Smooth muscle cell (in vitro differentiated cells): ENCODE data around the gene SPATA31C2. TPM values are rescaled to one million over a fixed set of nuclear protein-coding genes. Genes with fewer than 3 reads are reported as not detected.

Experiments used
- DNase-seq: peaks from one replicate; lab custom pipeline; 2025; ENCODE audit not compliant: unreplicated experiment; lab: John Stamatoyannopoulos, UW
- H2AFZ ChIP-seq: fragments of 200-600 bp; sonication (generic); 2 replicates; pipeline ENCODE4 v1.6.0; 2016; ENCODE audit warnings: antibody characterized with exemption, low read depth, mild to moderate bottlenecking
- H3F3A ChIP-seq: fragments of 200-600 bp; sonication (generic); 2 replicates; pipeline ENCODE4 v1.6.0; 2017; ENCODE audit warnings: antibody characterized with exemption, low read depth
- H3K27ac ChIP-seq: fragments of 200-600 bp; sonication (generic); 2 replicates; pipeline ENCODE4 v1.5.1; 2016; ENCODE audit warnings: low read depth, mild to moderate bottlenecking
- H3K27me3 ChIP-seq: fragments of 200-600 bp; sonication (generic); 2 replicates; pipeline ENCODE4 v1.6.1; 2016; ENCODE audit warnings: low read depth, mild to moderate bottlenecking
- H3K36me3 ChIP-seq: fragments of 200-600 bp; sonication (generic); 2 replicates; pipeline ENCODE4 v1.5.1; 2016; ENCODE audit warnings: low read depth
- H3K4me1 ChIP-seq: fragments of 200-600 bp; sonication (generic); 2 replicates; pipeline ENCODE4 v1.5.1; 2016; ENCODE audit warnings: low read depth
- H3K4me2 ChIP-seq: fragments of 200-600 bp; sonication (generic); 2 replicates; pipeline ENCODE4 v1.6.0; 2016; ENCODE audit warnings: mild to moderate bottlenecking
- H3K4me3 ChIP-seq: fragments of 200-600 bp; sonication (generic); 2 replicates; pipeline ENCODE4 v1.5.1; 2016; ENCODE audit warnings: mild to moderate bottlenecking
- H3K79me2 ChIP-seq: fragments of 200-600 bp; sonication (generic); 2 replicates; pipeline ENCODE4 v1.6.0; 2016; ENCODE audit warnings: low read depth, mild to moderate bottlenecking
- H3K9ac ChIP-seq: fragments of 200-600 bp; sonication (generic); 2 replicates; pipeline ENCODE4 v1.6.0; 2016; ENCODE audit warnings: low read depth
- H3K9me3 ChIP-seq: fragments of 200-600 bp; sonication (generic); replicated peaks from 2 replicates; pipeline ENCODE4 v1.5.1; 2016; ENCODE audit warnings: low read depth
- H4K20me1 ChIP-seq: fragments of 200-600 bp; sonication (generic); 2 replicates; pipeline ENCODE4 v1.6.0; 2016; ENCODE audit warnings: low read depth
- WGBS: methylation state at CpG from one replicate; pipeline ENCODE4 v1.1.7; 2016; ENCODE audit warnings: low lambda C conversion rate; 5-methylcytosine and 5-hydroxymethylcytosine counted together
- polyA plus RNA-seq: library from polyadenylated mRNA; unstranded; fragments of >200 nt; fragmentation: Nextera tagmentation; extraction: Ambion mirVana; gene quantifications from 2 replicates; pipeline ENCODE4 v1.2.1, GENCODE V29; 2016
- total RNA-seq: library from RNA; depleted of rRNA; stranded (reverse); fragments of >200 nt; gene quantifications from 2 replicates; pipeline ENCODE4 v1.2.3, GENCODE V29; 2014
- TF ChIP-seq, protein P1 (sequence below): fragments of 200-600 bp; sonication (generic); IDR thresholded peaks from 2 replicates; pipeline ENCODE4 v1.5.1; 2017; ENCODE audit warnings: borderline replicate concordance, mild to moderate bottlenecking, antibody characterized with exemption; ENCODE audit not compliant: insufficient read depth, poor library complexity, severe bottlenecking

SPATA31C2 gene
- total and polyA plus RNA-seq, 2 experiments from 2014 or later: 1.2 TPM; not detected in 1

DNA sequence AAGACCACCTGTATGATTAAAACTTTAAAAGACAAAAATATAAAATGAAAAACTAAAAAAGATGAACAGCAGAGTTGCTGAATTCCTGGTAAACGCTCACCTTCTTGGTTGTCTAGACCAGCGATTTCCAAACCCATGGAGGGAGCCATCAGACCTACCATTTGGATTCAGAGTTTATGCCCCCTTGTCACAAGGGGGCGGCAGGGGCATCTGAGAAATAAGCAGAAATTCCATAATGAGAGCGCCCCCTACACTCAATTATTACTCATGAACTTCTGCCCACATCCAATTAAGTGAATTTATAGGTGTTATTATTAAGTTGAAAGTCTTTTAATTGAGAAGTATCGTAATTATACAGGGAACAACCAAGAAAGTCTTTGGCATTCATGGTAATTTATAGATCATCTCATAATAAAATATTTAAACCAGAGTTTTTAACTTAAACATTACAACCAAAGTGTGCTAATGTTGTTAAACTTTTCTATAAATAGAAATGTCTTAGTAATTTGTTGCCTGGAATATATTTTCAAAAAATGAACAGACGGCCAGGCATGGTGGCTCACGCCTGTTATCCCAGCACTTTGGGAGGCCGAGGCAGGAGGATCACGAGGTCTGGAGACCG, 35.2 kb upstream of the SPATA31C2 start:
- TF ChIP-seq, protein P1, sequence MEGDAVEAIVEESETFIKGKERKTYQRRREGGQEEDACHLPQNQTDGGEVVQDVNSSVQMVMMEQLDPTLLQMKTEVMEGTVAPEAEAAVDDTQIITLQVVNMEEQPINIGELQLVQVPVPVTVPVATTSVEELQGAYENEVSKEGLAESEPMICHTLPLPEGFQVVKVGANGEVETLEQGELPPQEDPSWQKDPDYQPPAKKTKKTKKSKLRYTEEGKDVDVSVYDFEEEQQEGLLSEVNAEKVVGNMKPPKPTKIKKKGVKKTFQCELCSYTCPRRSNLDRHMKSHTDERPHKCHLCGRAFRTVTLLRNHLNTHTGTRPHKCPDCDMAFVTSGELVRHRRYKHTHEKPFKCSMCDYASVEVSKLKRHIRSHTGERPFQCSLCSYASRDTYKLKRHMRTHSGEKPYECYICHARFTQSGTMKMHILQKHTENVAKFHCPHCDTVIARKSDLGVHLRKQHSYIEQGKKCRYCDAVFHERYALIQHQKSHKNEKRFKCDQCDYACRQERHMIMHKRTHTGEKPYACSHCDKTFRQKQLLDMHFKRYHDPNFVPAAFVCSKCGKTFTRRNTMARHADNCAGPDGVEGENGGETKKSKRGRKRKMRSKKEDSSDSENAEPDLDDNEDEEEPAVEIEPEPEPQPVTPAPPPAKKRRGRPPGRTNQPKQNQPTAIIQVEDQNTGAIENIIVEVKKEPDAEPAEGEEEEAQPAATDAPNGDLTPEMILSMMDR: peak; percentile 50
- Histone ChIP-seq H3K9ac (no peak overlapping the region), H3F3A (no peaks in the 10 kb centered on the region), H3K27ac (no peak overlapping the region), H2AFZ (no peak overlapping the region), H3K4me1 (no peaks in the 10 kb centered on the region), H3K9me3 (peaks cover 5% of the 10 kb centered on the region), H3K27me3 (no peaks in the 10 kb centered on the region), H3K4me3 (no peak overlapping the region), H3K79me2 (no peaks in the 10 kb centered on the region), H3K36me3 (no peaks in the 10 kb centered on the region), H3K4me2 (no peak overlapping the region), H4K20me1 (no peaks in the 10 kb centered on the region)
- DNase-seq: no peak
- WGBS: 74% methylated on average over 10 of the region's 10 CpGs

DNA sequence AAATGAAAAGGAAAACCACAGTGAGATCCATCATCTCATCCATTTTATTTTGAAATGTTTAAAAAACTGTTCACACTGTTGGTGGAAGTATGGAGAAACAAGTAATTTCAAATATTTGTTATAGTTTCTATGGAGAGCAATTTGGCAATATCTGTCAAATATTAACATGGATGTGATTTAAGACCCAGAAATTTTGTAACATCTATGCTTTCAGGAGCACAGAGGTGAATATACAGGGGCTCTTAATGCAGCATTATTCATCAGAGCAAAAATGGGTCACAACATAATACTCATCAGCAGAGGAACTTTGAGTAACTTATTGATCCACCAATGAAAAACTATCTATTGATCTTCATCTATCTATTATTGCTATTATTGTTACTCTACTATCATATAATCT, 31.4 kb upstream of the SPATA31C2 start:
- H3K79me2 ChIP-seq: no peaks in the 10 kb centered on the region
- no peak overlapping the region for H3K27ac ChIP-seq
- H3F3A ChIP-seq: no peaks in the 10 kb centered on the region
- no peak overlapping the region for H3K4me2 ChIP-seq
- DNase-seq: no peak
- H3K36me3 ChIP-seq: no peaks in the 10 kb centered on the region
- peaks cover 6% of the 10 kb centered on the region for H3K9me3 ChIP-seq
- H2AFZ ChIP-seq: no peak overlapping the region
- H3K4me3 ChIP-seq: no peak overlapping the region
- H3K27me3 ChIP-seq: no peaks in the 10 kb centered on the region
- H3K4me1 ChIP-seq: no peaks in the 10 kb centered on the region
- H4K20me1 ChIP-seq: no peaks in the 10 kb centered on the region
- TF ChIP-seq, protein P1: no peak
- H3K9ac ChIP-seq: no peak overlapping the region

DNA sequence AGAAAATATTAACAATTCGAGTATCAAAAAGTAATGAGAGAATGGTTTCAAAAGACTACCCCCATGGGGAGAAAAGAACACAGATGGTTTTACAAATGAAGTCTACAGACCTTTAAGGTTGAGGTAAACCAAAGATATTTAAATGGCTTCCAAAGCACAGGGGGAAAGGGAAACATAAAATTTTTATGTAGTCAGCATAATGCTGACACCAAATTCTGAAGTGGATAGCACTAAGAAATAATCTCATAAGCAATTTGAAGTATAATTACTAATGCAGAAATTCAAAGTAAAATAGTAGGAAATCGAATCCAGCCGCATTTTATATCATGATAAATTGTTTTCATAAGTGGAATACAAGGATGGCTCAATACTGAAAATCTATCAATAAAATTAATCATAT, 30.3 kb upstream of the SPATA31C2 start:
- H2AFZ ChIP-seq: no peak overlapping the region
- H3K9me3 ChIP-seq: peaks cover 6% of the 10 kb centered on the region
- H3K27ac ChIP-seq: no peak overlapping the region
- H3K4me2 ChIP-seq: no peak overlapping the region
- no peaks in the 10 kb centered on the region for H3K36me3 ChIP-seq
- H3F3A ChIP-seq: no peaks in the 10 kb centered on the region
- no peak overlapping the region for H3K9ac ChIP-seq
- no peak overlapping the region for H3K4me3 ChIP-seq
- no peaks in the 10 kb centered on the region for H3K79me2 ChIP-seq
- WGBS: 61% methylated on average over 3 of the region's 3 CpGs
- H3K4me1 ChIP-seq: no peaks in the 10 kb centered on the region
- H4K20me1 ChIP-seq: no peaks in the 10 kb centered on the region
- no peaks in the 10 kb centered on the region for H3K27me3 ChIP-seq
- TF ChIP-seq, protein P1: no peak
- DNase-seq: no peak

DNA sequence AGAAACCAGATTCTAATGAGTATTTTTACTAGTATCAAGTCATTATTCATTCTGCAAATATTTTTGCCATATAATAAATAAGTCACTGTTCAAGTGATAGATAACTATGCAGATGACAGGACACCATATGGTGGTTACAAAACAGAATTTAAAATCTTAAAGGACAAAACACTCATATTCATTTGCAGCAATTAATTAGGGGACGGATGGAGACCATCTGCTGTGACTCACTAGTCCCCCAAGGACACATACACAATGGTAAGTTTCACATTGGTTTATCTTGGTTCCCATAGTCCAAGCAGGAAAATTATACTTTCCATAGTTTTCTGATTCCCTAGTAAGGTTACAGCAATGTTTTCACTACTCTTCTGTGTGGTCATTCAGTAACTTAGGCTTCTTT, 28.4 kb upstream of the SPATA31C2 start:
- Histone ChIP-seq H3K79me2 (no peaks in the 10 kb centered on the region), H3K9me3 (peaks cover 6% of the 10 kb centered on the region), H3K9ac (no peak overlapping the region), H3K27me3 (no peaks in the 10 kb centered on the region), H4K20me1 (no peaks in the 10 kb centered on the region), H3K4me1 (no peaks in the 10 kb centered on the region), H3K36me3 (no peaks in the 10 kb centered on the region), H2AFZ (no peak overlapping the region), H3K4me2 (no peak overlapping the region), H3K27ac (no peak overlapping the region), H3K4me3 (no peak overlapping the region), H3F3A (no peaks in the 10 kb centered on the region)
- no peak for DNase-seq
- TF ChIP-seq, protein P1: no peak
- WGBS: 96% methylated on average over 1 of the region's 1 CpG
